Heart left ventricle (tissue), 13 donors: Measurements from ENCODE around the gene USF2.

Experiments used
- POLR2A ChIP-seq, 2 donors: fragments of 450-650 bp; IDR thresholded peaks; one replicate each; pipeline ENCODE4 v1.6.1; 2017; ENCODE audit warnings: antibody characterized with exemption in 2 of 2, mild to moderate bottlenecking in 2 of 2, moderate library complexity in 2 of 2
- TF ChIP-seq, protein P1 (sequence below), 12 donors: fragments of 200-600 bp; sonication (generic) in 4 of 12; IDR thresholded peaks; one replicate each; pipeline versions ENCODE4 v1.5.0 to v1.8.0; 2018 to 2022; ENCODE audit warnings: antibody characterized with exemption in 12 of 12, mild to moderate bottlenecking in 5 of 12
- donor health status: ischemic (EF 13 %, LVEDD 7.1; RV severe dilation, severe dysfunction).
- donor health status: DM: no; HTN: yes; CAD: no.
- donor health status: DM: no; HTN: no; CAD: no.
- donor health status: ischemic (EF 25% LVEDD 6.9; RV normal size, moderate dysfunction).
- donor health status: ischemic (EF 25% LVEDD 5.7; RV mildly dilated, moderate dysfunction).
- donor health status: ischemic (EF 35%, LVEDD 5.7; RV mildly dilated, moderate dysfunction).
- donor health status: nonischemic (EF 11% LVEDD 7.7; RV severe dilation, severe dysfunction).
- donor health status: DM: yes; HTN: yes; CAD: no.
- donor health status: PGD.
- donor health status: ischemic (EF 29% LVEDD 5.4; RV normal size, mild dysfunction).
- donor health status: nonischemic (EF 23%, LVEDD 6.1; RV moderate dilation, normal function).

- TF ChIP-seq, protein P1, sequence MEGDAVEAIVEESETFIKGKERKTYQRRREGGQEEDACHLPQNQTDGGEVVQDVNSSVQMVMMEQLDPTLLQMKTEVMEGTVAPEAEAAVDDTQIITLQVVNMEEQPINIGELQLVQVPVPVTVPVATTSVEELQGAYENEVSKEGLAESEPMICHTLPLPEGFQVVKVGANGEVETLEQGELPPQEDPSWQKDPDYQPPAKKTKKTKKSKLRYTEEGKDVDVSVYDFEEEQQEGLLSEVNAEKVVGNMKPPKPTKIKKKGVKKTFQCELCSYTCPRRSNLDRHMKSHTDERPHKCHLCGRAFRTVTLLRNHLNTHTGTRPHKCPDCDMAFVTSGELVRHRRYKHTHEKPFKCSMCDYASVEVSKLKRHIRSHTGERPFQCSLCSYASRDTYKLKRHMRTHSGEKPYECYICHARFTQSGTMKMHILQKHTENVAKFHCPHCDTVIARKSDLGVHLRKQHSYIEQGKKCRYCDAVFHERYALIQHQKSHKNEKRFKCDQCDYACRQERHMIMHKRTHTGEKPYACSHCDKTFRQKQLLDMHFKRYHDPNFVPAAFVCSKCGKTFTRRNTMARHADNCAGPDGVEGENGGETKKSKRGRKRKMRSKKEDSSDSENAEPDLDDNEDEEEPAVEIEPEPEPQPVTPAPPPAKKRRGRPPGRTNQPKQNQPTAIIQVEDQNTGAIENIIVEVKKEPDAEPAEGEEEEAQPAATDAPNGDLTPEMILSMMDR (IDR thresholded peaks at IDR 0.05): peak; percentile 61 to 93 (median 84)
- no peak for TF ChIP-seq POLR2A (IDR thresholded peaks at IDR 0.05)
Observed at GRCh38 chr19:35269438-35270117, 816 bp downstream of the USF2 start.
